ENCODE results near the gene ANKRD23.
"Not testable (repeated sequence)": the region's sequence is repeated elsewhere in the genome, so short reads cannot be mapped to it uniquely, and the experiment has no call there.

Gene ANKRD23

GRCh38 chr2:96843538-96844268, at the start of gene ANKRD23:
Gene ANKRD23, minus strand, starts transcription at chr2:96844021. Its CDS starts 29 bp downstream, at chr2:96843992.
- DNase-seq (ENCODE audit: low read depth, low spot score), result no peak

GRCh38 chr2:96891591-96892333, 47.9 kb upstream of the ANKRD23 start:
- DNase-seq (ENCODE audit: low read depth, low spot score), result peak; percentile 86

- DNase-seq (ENCODE audit: low read depth, low spot score), result peak; percentile 74
These were observed 47.0 kb upstream of the ANKRD23 start for GRCh38 chr2:96890726-96891385.

- peak; percentile 83 for DNase-seq (ENCODE audit: low read depth, low spot score)
These were observed 46.4 kb upstream of the ANKRD23 start for GRCh38 chr2:96890252-96890651.

- DNase-seq (ENCODE audit: low read depth, low spot score), result not testable (repeated sequence)
These were observed 45.7 kb upstream of the ANKRD23 start for GRCh38 chr2:96889502-96889901.

- peak; percentile 63 for DNase-seq (ENCODE audit: low read depth, low spot score)
These were observed 44.5 kb upstream of the ANKRD23 start for GRCh38 chr2:96888072-96889011.

GRCh38 chr2:96887493-96888012, 43.7 kb upstream of the ANKRD23 start:
- peak; percentile 43 for DNase-seq (ENCODE audit: low read depth, low spot score)

GRCh38 chr2:96885432-96886347, 41.9 kb upstream of the ANKRD23 start:
- DNase-seq (ENCODE audit: low read depth, low spot score), result no peak

- peak; percentile 72 for DNase-seq (ENCODE audit: low read depth, low spot score)
These were observed 40.7 kb upstream of the ANKRD23 start for GRCh38 chr2:96884299-96885094.

GRCh38 chr2:96883306-96883705, 39.5 kb upstream of the ANKRD23 start:
- peak; percentile 80 for DNase-seq (ENCODE audit: low read depth, low spot score)

GRCh38 chr2:96882906-96883305, 39.1 kb upstream of the ANKRD23 start:
- peak; percentile 72 for DNase-seq (ENCODE audit: low read depth, low spot score)

GRCh38 chr2:96882230-96882629, 38.4 kb upstream of the ANKRD23 start:
- peak; percentile 60 for DNase-seq (ENCODE audit: low read depth, low spot score)

- DNase-seq (ENCODE audit: low read depth, low spot score), result peak; percentile 93
These were observed 37.8 kb upstream of the ANKRD23 start for GRCh38 chr2:96881349-96882195.

GRCh38 chr2:96880891-96881273, 37.1 kb upstream of the ANKRD23 start:
- no peak for DNase-seq (ENCODE audit: low read depth, low spot score)

- DNase-seq (ENCODE audit: low read depth, low spot score), result no peak
These were observed 35.8 kb upstream of the ANKRD23 start for GRCh38 chr2:96879545-96880040.

- no peak for DNase-seq (ENCODE audit: low read depth, low spot score)
These were observed 35.1 kb upstream of the ANKRD23 start for GRCh38 chr2:96878796-96879544.

- DNase-seq (ENCODE audit: low read depth, low spot score), result no peak
These were observed 34.4 kb upstream of the ANKRD23 start for GRCh38 chr2:96878171-96878570.

Measured in ELF-1 (cell line).